ENCODE measurements around the gene SORT1.
"Not testable (repeated sequence)": the region's sequence is repeated elsewhere in the genome, so short reads cannot be mapped to it uniquely, and the experiment has no call there.

Gene SORT1

GRCh38 chr1:109293026-109293425 is 104.7 kb downstream of the SORT1 start:
- DNase-seq: no peak
- Histone ChIP-seq H3K27me3 (replicated peaks; ENCODE audit: control insufficient read depth, insufficient read depth, low read length, poor library complexity, severe bottlenecking) (peaks cover 3% of the 10 kb centered on the region), H3K4me1 (ENCODE audit: control insufficient read depth, insufficient read depth, low read length, poor library complexity, severe bottlenecking) (no peaks in the 10 kb centered on the region), H3K27ac (ENCODE audit: insufficient read depth, low read length, poor library complexity, severe bottlenecking) (no peak overlapping the region), H3K9me3 (ENCODE audit: control insufficient read depth, low read length) (no peaks in the 10 kb centered on the region), H3K36me3 (ENCODE audit: control insufficient read depth, insufficient read depth, low read length) (no peaks in the 10 kb centered on the region), H3K4me3 (ENCODE audit: insufficient read depth, low read depth, low read length, poor library complexity, severe bottlenecking) (no peak overlapping the region)

DNA sequence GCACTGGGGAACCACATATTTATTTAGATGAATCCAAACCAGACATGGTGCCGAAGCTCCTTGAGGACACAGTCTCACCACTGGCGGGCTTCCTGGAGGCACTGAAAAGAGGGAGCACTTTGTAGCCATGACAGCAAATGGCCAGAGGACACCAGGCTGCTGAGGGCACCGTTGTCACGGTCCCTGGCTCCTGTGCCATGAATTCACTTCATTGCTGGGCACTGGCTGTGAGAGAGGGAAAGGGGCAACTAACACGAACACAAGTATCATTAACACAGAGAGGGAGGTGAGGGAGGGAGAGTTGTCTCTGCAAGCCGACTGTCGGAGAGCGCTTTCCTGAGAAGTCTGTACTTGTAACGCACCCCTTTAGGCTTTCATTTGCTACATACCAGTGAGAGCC is 105.4 kb downstream of the SORT1 start:
- no peaks in the 10 kb centered on the region for H3K9me3 ChIP-seq (ENCODE audit: control insufficient read depth, low read length)
- H3K36me3 ChIP-seq (ENCODE audit: control insufficient read depth, insufficient read depth, low read length): no peaks in the 10 kb centered on the region
- H3K4me1 ChIP-seq (ENCODE audit: control insufficient read depth, insufficient read depth, low read length, poor library complexity, severe bottlenecking): no peaks in the 10 kb centered on the region
- no peak overlapping the region for H3K4me3 ChIP-seq (ENCODE audit: insufficient read depth, low read depth, low read length, poor library complexity, severe bottlenecking)
- H3K27ac ChIP-seq (ENCODE audit: insufficient read depth, low read length, poor library complexity, severe bottlenecking): no peak overlapping the region
- no peaks in the 10 kb centered on the region for H3K27me3 ChIP-seq (replicated peaks; ENCODE audit: control insufficient read depth, insufficient read depth, low read length, poor library complexity, severe bottlenecking)
- no peak for DNase-seq

DNA sequence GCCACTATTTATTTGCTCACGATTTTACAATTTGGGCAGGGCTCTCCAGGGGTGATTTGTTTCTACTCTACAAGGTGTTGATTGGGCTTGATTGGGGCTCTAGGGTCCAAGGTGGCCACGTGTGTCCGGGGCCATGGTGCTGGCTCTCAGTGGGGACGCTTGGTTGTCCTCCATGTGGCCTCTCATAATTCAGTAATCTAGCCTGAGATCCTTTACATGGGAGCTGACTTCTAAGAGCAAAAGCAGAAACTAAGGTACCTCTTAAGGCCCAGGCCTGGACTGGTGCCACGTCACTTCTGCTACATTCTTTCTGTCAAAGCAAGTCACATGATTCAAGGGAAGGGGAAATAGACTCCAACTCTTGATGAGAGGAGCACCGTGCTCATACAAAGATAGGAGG is 106.7 kb downstream of the SORT1 start:
- Histone ChIP-seq H3K4me3 (ENCODE audit: insufficient read depth, low read depth, low read length, poor library complexity, severe bottlenecking) (no peak overlapping the region), H3K36me3 (ENCODE audit: control insufficient read depth, insufficient read depth, low read length) (no peaks in the 10 kb centered on the region), H3K4me1 (ENCODE audit: control insufficient read depth, insufficient read depth, low read length, poor library complexity, severe bottlenecking) (no peaks in the 10 kb centered on the region), H3K27me3 (replicated peaks; ENCODE audit: control insufficient read depth, insufficient read depth, low read length, poor library complexity, severe bottlenecking) (no peaks in the 10 kb centered on the region), H3K27ac (ENCODE audit: insufficient read depth, low read length, poor library complexity, severe bottlenecking) (no peak overlapping the region), H3K9me3 (ENCODE audit: control insufficient read depth, low read length) (no peaks in the 10 kb centered on the region)
- DNase-seq: no peak

DNA sequence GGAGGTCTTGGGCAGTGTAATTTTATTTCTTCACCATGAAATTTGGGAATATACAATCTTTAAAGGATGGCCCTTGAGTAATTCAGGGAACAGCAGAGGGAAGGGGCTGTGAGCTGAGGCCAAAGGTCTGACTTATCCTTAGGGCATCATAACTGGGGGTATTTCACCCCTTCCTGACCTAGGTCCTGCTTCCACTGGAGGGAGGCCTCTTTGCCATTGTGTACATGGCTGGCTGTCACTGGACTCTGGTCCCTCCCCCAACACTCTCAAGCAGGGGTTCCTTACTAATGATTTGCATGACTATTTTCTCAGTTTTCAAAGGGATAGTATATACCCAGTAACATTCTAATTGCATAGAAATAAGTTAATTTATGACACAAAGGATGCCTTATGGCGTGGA is 107.6 kb downstream of the SORT1 start:
- H3K36me3 ChIP-seq (ENCODE audit: control insufficient read depth, insufficient read depth, low read length): no peaks in the 10 kb centered on the region
- no peaks in the 10 kb centered on the region for H3K9me3 ChIP-seq (ENCODE audit: control insufficient read depth, low read length)
- H3K4me3 ChIP-seq (ENCODE audit: insufficient read depth, low read depth, low read length, poor library complexity, severe bottlenecking): no peak overlapping the region
- DNase-seq: no peak
- no peaks in the 10 kb centered on the region for H3K27me3 ChIP-seq (replicated peaks; ENCODE audit: control insufficient read depth, insufficient read depth, low read length, poor library complexity, severe bottlenecking)
- no peak overlapping the region for H3K27ac ChIP-seq (ENCODE audit: insufficient read depth, low read length, poor library complexity, severe bottlenecking)
- no peaks in the 10 kb centered on the region for H3K4me1 ChIP-seq (ENCODE audit: control insufficient read depth, insufficient read depth, low read length, poor library complexity, severe bottlenecking)

DNA sequence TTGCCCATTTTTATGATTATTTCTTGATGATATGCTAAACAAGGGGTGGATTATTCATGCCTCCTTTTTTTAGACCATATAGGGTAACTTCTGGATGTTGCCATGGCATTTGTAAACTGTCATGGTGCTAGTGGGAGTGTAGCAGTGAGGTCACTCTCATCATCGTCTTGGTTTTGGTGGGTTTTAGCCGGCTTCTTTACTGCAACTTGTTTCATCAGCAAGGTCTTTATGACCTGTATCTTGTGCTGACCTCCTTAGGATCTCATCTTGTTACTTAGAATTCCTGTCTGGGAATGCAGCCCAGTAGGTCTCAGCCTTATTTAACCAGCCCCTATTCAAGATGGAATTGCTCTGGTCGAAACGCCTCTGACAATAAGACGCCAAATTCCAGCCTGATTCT is 111.0 kb downstream of the SORT1 start:
- not testable (repeated sequence) for H3K4me3 ChIP-seq (ENCODE audit: insufficient read depth, low read depth, low read length, poor library complexity, severe bottlenecking); H3K36me3 ChIP-seq (ENCODE audit: control insufficient read depth, insufficient read depth, low read length); DNase-seq; H3K27me3 ChIP-seq (replicated peaks; ENCODE audit: control insufficient read depth, insufficient read depth, low read length, poor library complexity, severe bottlenecking); H3K9me3 ChIP-seq (ENCODE audit: control insufficient read depth, low read length); H3K27ac ChIP-seq (ENCODE audit: insufficient read depth, low read length, poor library complexity, severe bottlenecking); H3K4me1 ChIP-seq (ENCODE audit: control insufficient read depth, insufficient read depth, low read length, poor library complexity, severe bottlenecking)

- Histone ChIP-seq H3K4me1 (ENCODE audit: control insufficient read depth, insufficient read depth, low read length, poor library complexity, severe bottlenecking) (peaks cover 4% of the 10 kb centered on the region), H3K27ac (ENCODE audit: insufficient read depth, low read length, poor library complexity, severe bottlenecking) (peak overlapping the region; percentile 56), H3K4me3 (ENCODE audit: insufficient read depth, low read depth, low read length, poor library complexity, severe bottlenecking) (peak overlapping the region; percentile 82), H3K36me3 (ENCODE audit: control insufficient read depth, insufficient read depth, low read length) (no peaks in the 10 kb centered on the region), H3K27me3 (replicated peaks; ENCODE audit: control insufficient read depth, insufficient read depth, low read length, poor library complexity, severe bottlenecking) (no peaks in the 10 kb centered on the region), H3K9me3 (ENCODE audit: control insufficient read depth, low read length) (no peaks in the 10 kb centered on the region)
- no peak for DNase-seq
Measured at GRCh38 chr1:109283748-109284600, 113.7 kb downstream of the SORT1 start.

DNA sequence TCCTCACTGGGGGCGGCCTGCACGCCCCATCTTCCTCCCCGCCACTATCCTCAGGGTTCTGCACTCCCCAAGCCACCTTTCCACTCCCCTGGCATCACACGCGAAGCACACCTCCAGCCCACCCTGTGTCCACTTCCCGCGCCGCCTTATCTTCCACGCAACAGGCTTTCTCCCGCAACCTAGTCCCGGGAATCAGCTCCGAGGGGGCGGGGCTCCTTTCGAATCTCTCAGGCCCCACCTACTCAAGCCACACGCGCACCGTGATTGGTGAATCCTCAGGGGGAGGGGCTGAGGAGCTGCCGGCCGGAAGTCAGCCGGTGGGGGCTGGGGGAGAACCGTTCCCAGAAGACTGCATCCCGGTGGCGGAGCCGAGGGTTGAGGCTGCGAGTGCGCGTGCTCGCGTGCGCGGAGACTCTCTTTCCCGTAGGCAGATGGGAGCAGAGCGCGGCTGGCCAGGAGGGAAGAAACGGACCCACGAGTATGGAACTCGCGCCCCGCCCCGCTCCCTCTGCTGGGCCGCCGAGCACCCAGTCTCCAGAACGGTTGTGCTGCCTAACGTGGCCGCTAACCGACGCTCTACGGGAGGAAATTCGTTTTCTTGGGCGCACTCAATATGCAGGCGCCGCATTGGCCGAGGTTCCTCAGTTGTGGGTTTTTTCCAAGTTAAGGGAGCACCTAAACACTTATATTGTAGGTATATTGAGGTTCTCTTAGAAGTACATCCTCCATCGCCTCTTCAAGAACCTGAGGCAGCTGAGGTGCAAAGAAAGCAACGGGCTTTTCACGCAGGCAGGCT is 114.6 kb downstream of the SORT1 start, which contains the start of gene PSRC1:
TSS of gene PSRC1 (minus strand) at position 194 of the 796 bp plus-strand sequence.
- Histone ChIP-seq H3K27me3 (replicated peaks; ENCODE audit: control insufficient read depth, insufficient read depth, low read length, poor library complexity, severe bottlenecking) (no peaks in the 10 kb centered on the region), H3K36me3 (ENCODE audit: control insufficient read depth, insufficient read depth, low read length) (no peaks in the 10 kb centered on the region), H3K27ac (ENCODE audit: insufficient read depth, low read length, poor library complexity, severe bottlenecking) (peak within 1 kb of the TSS; percentile 56), H3K4me1 (ENCODE audit: control insufficient read depth, insufficient read depth, low read length, poor library complexity, severe bottlenecking) (peaks cover 4% of the 10 kb centered on the region), H3K4me3 (ENCODE audit: insufficient read depth, low read depth, low read length, poor library complexity, severe bottlenecking) (peak within 1 kb of the TSS; percentile 82), H3K9me3 (ENCODE audit: control insufficient read depth, low read length) (no peaks in the 10 kb centered on the region)
- DNase-seq: peak; percentile 81 to 88 (median 82)

GRCh38 chr1:109282497-109282951 is 115.2 kb downstream of the SORT1 start:
- DNase-seq: no peak
- Histone ChIP-seq H3K9me3 (ENCODE audit: control insufficient read depth, low read length) (no peaks in the 10 kb centered on the region), H3K4me1 (ENCODE audit: control insufficient read depth, insufficient read depth, low read length, poor library complexity, severe bottlenecking) (peaks cover 4% of the 10 kb centered on the region), H3K27me3 (replicated peaks; ENCODE audit: control insufficient read depth, insufficient read depth, low read length, poor library complexity, severe bottlenecking) (no peaks in the 10 kb centered on the region), H3K4me3 (ENCODE audit: insufficient read depth, low read depth, low read length, poor library complexity, severe bottlenecking) (peak overlapping the region; percentile 82), H3K27ac (ENCODE audit: insufficient read depth, low read length, poor library complexity, severe bottlenecking) (peak overlapping the region; percentile 56), H3K36me3 (ENCODE audit: control insufficient read depth, insufficient read depth, low read length) (no peaks in the 10 kb centered on the region)

DNA sequence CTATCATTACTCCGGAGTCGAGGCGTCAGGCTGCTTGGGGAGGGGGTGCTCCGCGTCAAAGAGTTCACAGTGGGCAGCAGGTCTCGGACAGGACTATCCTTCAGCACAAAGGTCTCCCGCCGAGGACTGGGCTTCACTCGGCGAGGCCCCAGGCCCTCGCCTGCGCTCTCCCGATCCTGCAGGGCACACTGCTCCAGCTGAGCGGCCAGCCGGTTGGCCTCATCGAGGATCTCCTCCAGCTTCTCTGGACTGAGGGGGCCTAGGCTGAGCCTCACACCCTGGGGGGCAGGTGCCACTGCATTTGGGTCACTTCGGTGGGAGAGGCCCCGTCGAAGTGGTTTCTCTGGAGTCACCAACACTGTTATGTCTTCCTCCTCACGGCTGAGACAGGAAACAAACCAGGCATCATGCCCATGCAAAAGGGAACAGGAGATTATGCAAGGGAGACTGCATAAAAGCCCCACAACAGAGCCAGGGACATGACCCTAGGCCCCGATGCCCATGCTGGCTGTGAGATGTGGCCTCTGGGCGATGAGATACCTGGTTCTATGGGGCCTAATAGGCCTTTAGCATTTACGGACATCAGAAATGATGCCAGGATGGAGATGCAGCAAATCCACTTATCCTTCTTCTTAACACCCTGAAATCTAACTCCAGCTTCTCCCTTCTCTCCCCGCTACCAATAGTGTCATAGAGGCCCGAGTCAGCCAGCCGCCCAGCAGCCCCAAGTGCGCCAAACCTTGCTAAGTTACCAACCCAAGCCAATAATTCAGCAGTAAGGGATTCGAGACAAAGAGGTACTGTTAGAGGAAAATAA is 115.8 kb downstream of the SORT1 start:
- H3K4me1 ChIP-seq (ENCODE audit: control insufficient read depth, insufficient read depth, low read length, poor library complexity, severe bottlenecking): peaks cover 4% of the 10 kb centered on the region
- H3K9me3 ChIP-seq (ENCODE audit: control insufficient read depth, low read length): no peaks in the 10 kb centered on the region
- no peak overlapping the region for H3K27ac ChIP-seq (ENCODE audit: insufficient read depth, low read length, poor library complexity, severe bottlenecking)
- DNase-seq: no peak
- H3K36me3 ChIP-seq (ENCODE audit: control insufficient read depth, insufficient read depth, low read length): no peaks in the 10 kb centered on the region
- no peaks in the 10 kb centered on the region for H3K27me3 ChIP-seq (replicated peaks; ENCODE audit: control insufficient read depth, insufficient read depth, low read length, poor library complexity, severe bottlenecking)
- no peak overlapping the region for H3K4me3 ChIP-seq (ENCODE audit: insufficient read depth, low read depth, low read length, poor library complexity, severe bottlenecking)
